SIG-M5 treated with dmso at 0.1 percent for 504 hours (cell line): ENCODE data around the gene PRDM5.
"Not testable (repeated sequence)": the region's sequence is repeated elsewhere in the genome, so short reads cannot be mapped to it uniquely, and the experiment has no call there.

Experiments
- DNase-seq: peaks from one replicate; lab custom pipeline; 2025; ENCODE audit not compliant: unreplicated experiment; lab: John Stamatoyannopoulos, UW

PRDM5 gene

DNA sequence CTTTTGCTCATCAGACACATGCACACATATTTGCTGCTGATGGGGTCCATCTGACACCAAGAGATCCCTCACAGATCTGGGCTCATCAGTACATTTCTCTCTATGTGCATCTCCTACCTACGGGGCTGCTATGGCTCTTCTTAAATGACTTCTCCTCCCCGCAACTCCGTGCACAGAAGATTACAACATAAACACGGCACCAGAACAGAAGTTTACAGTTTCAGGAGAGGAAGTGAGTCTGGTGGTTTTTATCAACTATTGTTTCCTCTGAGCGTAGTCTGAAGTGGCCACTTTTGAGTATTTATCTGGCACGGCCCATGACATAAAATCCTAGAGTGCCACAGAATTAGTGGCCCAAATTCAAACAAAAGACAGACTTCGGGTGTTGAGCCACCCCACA, 263.8 kb downstream of the PRDM5 start:
- DNase-seq: peak; percentile 93

DNA sequence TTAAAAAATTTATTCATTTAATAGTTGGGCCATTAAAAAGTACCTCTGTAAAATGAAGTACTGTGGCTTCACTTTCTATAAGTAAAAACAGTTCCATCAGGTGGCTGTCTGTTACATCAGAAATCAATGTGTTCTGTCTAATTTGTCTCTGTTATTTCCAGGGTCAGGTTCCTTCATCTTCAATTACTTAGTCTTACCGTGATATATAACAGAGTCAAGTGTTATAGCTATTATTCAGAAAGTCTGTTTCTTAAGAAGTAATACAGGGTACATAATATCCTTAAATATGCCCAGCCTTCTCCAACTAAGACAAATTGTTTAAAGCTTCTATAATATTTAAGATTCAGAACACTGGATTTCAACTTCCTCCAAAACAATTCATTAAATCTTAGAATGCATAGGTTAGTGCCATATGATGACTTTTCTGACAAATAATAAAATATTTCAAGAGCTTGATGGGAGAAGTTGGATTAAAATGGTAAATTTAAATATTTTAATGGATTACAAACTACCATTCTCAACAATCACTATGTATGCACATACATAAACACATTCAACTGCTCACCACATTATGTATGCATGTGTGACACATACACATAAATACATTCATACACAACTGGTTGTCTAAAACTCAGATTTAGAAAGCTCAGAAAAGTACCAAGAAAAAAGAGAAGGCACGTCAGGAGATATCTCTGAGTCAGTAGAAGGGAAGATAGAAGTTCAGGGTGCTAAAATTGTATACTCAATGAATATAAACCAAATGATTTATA, 268.5 kb downstream of the PRDM5 start:
- DNase-seq: no peak

DNA sequence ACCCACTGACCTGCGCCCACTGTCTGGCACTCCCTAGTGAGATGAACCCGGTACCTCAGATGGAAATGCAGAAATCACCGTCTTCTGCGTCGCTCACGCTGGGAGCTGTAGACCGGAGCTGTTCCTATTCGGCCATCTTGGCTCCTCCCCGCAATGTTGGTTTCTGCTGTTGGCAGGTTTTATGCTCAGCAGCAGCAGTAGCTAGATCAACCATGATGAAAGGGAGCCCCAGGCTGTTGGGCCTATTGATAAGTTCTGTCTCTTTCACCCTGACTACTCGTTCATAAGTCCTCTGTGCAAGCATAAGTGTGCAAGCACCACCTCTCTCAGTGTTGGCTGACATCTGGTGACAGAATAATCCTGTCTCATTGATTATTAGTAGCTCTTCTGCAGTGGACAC, 274.2 kb downstream of the PRDM5 start:
- DNase-seq: not testable (repeated sequence)
